Measurements from ENCODE around the gene BCR.

The BCR gene

DNA sequence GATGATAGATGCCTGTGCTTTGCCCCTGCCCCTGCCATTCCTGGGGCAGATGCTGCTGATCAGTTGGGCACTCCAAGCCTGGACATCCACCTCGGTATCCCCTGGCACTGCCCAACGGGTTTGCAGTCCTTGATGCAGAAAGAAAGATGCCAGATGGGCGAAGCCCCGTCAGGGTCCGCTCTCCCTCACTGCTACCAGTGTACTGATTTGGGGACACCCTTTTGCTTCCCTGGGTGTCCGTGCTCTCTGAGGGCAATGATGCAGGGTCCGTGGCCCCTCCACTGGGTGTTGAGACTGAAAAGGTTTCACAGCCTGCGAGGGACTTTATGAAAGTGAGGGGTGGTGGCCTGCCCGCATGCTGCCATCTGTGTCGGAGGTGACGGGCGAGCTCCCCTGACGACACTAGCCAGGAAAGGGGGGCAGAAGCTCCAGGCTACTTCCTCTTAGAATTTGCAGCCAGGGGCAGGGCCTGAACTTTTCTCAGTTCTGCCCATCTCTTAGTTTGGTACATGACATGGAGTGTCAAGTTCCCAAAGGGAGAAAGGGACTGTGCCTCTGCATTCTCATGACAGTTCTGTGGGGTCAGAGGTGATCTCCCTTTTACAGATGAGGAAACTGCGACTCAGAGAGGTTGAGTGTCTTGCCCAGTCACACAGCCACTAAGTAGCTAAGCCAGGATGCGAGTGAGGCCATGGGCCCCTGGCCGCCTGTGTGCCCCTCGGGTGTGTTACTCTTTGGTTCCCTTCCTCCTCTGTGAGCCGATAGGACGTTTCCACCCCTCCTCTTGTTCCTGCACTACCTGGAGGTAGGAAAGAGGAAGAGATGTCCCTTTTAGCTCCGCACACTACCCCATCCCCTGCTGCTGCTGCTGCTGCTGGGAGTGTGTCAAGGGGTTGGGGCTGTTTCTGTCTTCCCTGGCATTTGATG lies 96.6 kb downstream of the BCR start:
- DNase-seq (ENCODE audit: low spot score): no peak

DNA sequence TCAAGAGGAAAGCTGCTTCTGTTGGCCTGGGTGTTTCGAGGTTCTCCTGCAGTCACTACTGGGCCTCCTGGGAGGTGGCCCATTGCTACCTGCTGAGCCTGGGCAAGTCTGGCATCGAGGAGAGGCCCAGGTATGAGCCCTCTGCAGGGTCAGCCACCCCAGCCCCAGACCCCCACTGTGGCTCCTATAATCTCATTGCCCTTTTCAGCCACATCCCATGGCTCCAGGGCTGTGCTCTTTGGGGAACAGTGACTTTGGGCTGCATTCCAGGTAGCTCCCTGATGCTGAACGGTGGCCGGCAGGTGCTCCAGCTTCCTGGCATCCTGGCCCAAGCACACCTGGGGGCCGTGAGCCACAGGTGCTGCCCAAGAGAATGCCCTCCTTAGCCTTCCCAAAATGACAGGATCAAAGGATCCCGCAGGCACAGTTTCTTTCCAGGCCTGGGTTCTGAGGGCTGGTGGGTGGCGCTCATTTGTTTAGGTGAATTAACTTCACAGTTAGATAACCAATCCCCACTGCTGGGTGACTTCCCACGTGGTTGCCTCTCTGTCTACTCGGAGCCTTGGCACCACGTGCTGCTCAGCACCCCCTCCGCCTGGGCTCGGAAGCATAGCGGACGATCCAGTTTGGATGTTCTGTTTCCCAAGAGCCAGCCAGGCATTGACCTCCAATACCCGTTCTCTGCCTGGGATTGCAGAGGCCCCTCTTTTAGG lies 97.4 kb downstream of the BCR start:
- DNase-seq (ENCODE audit: low spot score): no peak

DNA sequence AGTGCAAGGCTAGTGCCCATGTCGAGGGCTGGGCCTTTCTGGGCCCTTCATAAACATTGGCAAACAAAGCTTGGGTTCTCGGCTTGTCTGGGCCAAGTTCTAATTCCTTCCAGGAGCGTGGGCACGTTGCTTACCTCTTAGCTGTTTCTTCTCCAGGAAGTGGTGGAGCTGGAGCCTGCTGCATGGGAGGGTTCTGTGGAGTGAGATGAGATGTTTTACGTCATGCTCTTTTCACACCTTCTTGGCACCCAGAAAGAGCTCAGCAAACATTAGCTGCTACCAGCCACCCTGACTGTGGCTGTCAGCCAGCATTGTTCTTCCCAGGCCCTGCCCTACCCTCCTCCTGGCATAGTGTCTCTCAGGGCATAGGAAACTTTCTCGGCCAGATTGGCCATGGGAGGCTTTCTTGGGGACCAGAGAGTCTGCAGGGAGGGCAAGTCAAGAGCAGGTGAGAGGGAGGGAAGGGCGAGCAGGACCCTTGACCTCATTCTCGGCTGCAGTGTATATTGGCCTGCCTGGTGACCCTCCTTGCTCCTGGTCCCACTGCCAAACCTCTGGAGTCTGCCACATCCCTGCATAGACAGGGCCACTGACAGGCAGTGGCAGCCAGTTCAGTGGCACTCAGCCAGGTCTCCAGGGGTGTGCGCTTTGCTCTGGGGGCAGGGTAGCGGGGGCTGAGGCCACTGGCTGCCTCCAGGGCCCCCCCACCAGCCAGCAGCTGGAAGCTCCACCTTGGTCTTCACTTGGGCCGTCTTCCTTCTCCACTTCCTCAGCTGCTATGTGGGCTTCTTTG lies 98.8 kb downstream of the BCR start:
- peak; percentile 12 for DNase-seq (ENCODE audit: low spot score)

DNA sequence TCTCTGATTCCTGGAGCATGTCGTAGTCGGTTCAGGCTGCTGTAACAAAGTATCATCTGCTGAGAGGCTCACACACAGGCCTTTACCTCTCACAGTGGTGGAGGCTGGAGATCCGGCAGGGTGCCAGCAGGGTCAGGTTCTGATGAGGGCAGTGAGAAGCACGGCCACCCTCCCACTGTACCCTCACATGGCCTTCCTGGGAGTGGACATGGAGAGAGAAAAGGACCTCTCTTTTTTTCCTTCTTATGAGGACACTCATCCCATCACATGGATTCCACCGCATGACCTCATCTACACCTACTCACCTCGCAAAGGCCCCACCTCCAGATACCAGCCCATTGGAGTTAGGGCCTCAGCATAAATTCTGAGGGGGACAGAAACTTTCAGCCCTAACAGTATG lies 99.5 kb downstream of the BCR start:
- no peak for DNase-seq (ENCODE audit: low spot score)

DNA sequence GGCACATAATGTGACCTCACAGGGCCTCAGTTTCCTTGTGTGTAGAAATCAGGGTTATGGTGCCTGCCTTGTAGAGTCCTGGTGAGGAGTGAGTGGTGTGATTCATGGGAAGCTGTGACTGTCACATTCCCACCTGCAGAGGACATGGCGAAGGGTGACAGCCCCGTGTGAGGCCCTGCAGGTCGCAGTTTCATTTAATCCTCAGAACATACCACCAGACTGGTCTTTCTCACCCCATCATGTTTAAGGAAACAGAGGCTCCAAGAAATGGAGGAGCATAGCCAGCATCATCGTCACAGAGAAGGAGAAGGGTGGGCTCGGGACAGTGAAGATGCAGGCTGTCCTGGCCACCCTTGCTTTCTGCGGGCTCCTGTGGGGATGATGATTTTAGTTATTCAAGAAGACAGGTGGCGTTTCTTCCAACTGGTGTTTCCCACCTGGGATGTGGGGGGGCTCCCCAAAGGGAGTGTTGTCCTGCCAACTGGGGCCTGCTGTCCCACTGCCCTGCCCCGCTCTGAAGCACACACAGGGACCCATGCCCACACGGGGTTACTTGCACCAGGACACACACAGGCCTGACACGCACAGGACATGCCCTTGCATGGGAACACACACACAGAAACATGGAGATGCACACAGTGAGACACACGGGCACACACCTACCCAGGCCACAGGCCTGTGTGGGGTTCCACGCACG lies 100.2 kb downstream of the BCR start:
- DNase-seq (ENCODE audit: low spot score): no peak

DNA sequence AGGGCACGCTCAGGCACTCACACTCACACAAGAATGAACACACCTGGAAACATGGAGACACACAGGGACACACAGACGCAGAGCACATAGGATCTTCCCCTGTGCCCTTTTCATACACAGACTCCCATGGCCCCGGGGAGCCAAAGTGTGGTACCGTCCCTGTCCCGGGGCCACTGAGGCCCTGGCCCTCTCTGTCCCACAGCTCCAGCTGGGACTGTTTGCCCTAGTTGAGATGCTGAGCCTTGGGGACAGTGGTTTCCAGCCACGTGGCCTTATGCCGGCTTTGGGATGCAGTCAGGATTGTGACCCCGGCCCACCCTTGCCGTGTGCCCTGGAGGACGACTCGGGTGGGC lies 100.7 kb downstream of the BCR start:
- no peak for DNase-seq (ENCODE audit: low spot score)

DNA sequence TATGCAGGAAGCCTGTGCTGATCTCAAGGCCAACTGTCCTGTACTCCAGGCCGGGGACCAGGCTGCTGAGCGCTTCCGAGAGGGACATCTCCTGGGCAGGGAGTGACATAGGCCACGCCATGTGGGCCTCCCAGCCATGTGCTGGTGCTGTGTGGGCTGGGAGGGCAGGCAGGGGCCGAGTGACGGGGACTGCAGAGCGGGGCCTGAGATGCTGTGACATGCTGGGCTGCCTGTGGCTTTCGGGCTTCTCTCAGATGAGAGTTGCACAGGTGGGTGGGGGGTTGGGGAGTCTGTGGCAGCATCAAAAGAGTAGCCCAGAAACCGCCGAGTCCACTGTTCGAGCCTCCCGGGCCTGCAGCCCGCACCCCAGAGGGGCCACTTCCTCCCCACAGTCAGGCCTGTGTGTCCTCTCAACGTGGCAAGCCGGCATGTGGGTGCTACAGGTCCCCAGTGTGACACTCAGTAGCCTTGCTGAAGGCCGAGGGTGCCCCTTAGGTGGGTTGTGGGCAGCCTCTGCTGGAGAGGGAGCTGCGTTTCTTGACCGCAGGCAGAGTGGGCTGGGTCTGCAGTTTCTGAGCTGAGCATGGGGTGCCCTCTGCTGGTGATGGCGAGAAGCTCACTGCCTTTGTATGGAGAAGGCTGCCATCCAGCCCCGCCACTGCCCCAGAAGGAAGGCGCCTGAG lies 101.2 kb downstream of the BCR start:
- DNase-seq (ENCODE audit: low spot score): peak; percentile 79

DNA sequence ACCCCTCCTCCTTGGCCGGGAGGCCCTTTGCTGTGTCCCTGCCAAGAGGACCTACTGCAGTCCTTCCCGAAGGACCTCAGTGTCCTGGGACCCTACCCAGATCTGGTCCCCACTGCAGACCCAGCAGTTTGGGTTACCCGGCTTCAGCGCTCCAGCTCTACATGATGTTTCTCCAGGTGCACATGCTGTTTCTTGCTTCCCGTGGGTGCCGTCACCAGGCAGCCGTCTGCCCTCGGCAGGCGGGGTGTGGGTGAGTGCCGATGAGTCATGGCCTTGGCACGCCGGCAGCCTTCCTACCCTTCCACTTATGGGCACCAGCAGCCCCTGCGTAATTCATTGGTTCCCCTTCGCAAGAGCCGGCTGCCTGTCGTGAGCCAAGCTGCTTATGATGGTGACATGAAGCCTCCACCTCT lies 101.8 kb downstream of the BCR start:
- no peak for DNase-seq (ENCODE audit: low spot score)

DNA sequence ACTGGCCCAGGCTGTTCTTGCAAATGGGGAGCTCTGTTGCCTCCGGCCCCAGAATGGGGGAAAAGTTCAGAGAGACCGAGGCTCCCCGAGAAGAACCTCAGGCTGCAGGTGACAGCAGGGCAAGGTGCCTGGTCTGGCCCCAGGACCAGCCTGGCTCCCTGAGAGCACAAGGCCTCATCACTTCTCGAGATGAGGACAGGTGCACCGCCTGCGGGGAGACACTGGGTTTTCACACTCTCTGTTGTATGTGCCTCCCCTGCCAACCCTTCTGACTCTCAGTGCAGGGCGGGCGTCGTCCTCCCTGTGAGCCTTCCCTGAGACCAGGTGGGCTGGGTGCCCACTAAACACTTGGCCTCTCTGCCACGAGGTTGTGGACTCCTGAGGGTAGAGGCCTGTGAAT lies 102.2 kb downstream of the BCR start:
- no peak for DNase-seq (ENCODE audit: low spot score)

DNA sequence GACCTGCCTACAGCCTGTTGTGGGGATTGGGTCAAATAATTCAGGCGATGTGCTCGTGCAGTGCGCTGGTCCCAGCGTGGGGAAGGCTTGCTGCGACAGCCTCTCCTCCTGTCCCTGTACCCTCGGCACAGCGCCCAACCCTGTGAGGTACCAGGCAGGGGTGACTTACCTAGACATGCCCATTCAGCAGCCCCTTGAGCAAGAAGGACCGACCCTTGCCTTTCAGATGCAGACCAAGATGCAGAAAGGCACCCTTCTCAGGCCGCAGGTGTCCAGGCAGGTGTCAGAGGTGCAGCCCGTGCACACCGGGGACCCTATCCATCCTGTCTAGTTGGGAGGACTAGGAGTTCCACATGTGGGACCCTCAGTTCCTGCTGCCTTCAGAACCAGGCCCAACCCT lies 102.7 kb downstream of the BCR start:
- no peak for DNase-seq (ENCODE audit: low spot score)

DNA sequence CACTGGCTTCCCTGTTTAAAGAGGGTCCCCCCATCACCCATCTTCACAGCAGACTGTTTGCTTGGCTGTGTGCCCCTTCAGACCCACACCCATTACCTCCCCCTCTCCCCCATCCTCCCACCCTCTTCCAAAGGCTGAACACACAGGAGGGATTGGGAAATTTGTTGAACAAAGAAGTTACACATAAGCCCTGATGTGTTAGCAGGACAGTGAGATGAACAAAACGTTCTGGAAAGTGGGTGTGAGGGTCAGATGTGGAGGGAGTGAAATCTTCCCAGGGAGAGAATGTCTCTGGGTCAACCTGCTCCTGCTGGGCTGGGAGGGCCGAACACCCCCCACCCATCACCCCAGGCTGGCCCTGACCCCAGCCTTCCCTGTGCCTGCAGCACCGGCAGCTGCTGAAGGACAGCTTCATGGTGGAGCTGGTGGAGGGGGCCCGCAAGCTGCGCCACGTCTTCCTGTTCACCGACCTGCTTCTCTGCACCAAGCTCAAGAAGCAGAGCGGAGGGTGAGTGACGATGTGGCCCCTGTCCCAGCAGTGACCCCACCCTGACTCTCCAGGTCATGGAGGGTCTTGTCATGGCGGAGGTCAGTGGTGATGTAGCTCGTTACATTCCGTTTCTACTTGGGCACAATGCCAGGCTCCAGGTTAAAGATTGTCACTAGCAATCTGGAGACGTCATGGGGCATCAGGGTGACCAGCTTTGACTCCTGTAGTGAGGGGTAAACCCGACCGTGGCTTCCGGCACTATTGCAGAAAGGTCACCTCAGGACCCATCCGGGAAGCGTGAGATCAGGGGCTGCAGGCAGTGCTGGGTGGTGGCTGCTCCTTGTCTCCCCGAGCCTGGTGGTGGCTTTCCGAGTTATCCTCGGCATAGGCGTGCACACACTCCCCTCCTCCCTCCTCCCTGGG lies 103.5 kb downstream of the BCR start:
- no peak for DNase-seq (ENCODE audit: low spot score)

DNA sequence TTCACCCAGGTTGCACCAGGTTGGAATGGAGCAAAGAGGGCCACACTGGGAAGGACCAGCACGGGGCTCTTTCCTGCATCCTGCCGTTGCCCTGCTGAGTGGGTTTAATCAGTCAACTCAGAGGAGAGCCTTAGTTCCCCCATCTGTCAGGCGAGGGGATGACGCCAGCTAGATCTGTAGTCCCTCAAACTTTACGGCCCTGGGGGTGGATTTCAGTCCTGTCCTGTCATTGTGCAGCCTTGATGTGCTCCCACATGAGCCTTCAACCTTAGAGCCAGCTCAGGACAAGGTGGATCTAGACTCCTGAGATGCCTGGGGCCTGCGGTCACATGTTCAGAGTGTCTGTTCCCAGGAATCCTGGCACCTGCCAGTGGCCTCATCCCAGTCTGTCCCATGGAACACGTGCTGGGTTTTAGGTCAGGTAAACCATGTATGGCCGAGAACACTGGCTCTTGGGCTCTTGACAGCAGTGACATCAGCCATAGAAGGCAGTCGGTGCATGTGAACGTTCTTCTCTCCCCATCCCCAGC lies 104.3 kb downstream of the BCR start:
- DNase-seq (ENCODE audit: low spot score): no peak

DNA sequence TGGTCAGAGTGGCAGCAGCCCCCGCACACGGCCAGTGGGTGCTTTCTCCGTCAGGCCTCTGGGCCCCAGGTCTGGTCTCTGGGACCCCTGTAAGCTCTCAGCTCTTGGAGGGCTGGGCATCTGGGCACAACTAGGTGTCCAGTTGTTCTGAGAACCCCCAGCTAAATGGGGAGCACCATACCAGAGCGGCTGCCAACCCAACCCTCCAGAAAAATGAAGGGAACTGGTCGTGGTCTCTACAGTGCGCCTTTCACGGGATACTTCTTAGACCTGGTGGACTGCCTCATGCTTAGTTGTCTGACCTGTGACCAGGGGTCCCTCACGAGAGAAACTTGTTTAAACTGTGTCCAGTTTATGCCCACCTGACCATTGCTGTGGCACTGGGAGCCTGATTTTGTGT lies 104.9 kb downstream of the BCR start:
- no peak for DNase-seq (ENCODE audit: low spot score)

DNA sequence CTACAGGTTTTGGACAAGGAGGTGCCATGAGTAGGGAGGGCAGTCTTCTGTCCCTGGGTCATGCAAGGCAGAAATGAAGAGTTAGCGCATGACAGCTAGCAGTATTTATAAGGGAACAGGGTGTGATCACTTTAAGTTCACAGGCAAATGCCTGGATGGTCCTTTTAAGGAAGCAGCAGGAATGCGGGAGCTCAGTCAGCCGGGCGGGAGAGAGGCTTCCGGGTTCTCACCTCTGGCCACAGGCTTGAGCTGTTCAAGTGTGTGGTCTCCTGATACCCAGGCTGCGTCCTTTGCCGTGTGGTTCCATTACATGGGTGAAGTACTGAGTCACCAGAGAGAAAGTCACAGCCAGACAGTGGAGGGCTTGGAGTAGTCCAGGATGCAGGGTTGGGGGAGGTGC lies 105.4 kb downstream of the BCR start:
- DNase-seq (ENCODE audit: low spot score): no peak

DNA sequence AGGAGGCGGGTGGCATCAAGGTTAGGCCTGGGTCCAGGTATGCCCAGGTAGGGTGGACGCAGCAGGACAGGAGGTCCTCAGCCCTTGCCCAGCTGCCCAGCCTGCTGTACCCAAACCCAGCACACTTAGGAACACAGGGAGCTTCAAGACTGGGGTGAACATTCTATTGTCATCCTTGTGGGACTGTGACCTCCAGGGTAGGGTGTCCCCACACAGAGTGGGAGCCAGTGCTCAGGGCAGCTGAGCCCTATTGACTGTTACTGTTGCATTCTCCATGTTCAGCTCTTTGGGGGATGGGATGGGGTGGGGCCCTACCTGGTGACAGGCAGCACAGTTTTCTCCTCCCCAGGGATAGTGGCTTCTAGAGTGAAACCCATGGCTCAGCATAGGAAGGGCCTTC lies 106.0 kb downstream of the BCR start:
- no peak for DNase-seq (ENCODE audit: low spot score)

DNA sequence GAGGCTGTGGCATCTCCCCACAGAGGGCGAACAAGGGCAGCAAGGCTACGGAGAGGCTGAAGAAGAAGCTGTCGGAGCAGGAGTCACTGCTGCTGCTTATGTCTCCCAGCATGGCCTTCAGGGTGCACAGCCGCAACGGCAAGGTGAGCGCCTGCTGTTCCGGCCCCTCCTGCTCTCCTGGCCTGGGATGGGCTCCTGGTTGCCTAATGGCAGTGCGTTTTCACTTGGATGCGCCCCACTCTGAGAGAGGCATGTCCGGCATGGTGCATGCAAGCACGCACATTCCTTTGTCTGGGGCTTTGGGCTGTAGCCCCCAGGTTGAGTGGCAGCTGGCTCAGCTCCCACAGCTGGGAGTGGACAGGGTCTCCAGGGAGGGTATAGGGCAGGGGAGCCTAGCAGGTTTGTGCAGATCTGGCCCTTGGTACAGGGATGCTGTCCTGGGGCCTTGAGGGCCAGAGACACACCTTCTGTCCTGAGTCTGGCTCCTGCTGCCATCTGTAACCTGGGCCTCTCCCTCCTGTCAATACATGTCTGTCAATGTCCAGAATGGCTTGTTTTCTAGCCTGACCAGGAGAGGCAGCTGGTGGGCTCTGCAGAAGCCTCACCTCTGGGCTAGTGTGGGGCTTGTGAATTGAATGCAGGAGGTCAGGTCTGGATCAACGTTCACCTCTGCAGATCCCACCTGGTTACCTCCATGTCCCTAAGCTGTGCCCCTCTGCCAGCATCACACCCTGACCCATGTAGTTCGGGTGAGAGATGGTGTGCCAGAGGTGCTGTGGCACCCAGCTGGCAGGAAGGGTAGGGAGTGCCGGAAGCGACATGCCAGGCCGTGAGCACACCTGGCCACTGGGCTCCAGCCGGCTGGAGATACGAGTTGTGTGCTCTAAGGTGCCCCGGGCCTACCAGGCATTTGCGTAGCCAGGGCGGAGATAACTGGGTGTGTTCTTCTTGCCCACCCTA lies 107.1 kb downstream of the BCR start:
- no peak for DNase-seq (ENCODE audit: low spot score)

DNA sequence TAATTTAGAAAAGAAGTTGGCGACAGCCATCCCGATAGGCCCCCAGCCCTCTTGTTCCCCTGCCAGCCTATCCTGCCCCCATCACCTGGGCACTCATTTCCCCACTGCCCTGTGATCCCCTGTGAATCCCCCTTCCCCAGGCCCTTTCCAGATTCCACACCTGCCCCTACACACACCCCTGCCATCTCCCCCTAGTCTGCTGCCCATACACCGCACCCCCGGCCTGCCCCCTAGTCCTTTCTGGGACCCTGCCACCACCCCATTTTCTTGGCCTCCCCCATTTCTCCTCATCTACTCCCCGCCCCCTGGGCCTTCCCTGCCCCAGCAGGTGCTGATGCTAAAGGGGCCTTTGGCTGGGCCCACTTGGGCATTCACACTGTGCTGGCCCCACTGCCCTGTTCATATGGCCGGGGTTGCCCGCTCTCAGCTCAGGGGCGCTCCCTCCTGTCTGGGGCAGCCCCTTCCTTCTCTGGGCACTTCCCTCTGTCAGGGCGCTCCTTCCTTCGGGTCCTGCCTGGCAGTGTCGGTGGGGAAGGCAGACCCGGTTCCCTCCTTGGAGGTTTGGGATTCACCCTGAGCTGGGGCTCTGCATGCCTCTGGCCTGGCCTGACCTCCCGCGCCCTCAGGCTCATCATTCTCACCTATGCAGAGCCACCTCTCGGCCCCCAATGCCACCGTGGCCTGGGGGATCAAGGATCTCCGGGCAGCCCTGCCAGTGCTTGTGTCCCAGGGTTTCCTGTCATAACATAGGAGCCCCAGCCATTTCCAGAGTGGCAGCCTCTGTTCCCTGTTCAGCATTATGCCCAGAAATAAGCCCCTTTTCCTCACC lies 108.2 kb downstream of the BCR start:
- DNase-seq (ENCODE audit: low spot score): no peak

DNA sequence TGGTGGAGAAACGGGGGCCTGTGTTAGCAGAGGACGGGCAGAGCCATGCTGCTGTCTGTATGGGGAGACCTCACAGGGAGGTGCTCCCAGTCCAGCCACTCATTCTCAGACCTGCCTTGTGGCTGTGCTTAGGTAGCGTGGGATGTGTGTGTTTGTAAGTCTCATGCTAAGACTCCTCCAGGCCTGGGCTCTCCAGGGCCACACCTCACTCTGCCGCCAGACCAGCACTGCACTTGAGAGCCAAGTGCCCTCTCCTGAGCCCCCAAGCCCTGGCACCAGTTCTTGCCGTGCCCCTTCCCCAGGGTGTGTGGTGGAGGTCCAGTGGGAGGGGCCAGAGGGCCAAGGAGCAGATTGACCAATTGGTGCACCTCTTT lies 108.8 kb downstream of the BCR start:
- DNase-seq (ENCODE audit: low spot score): no peak
